Astrocyte (in vitro differentiated cells and primary cell): Measurements from ENCODE around the gene ACAP3. TPM values are rescaled to one million over a fixed set of nuclear protein-coding genes. Genes with fewer than 3 reads are reported as not detected.

Experiments
- DNase-seq: peaks from one replicate; pipeline ENCODE4 v3.0.0-alpha.2; 2010; ENCODE audit warnings: low read depth
- FAIRE-seq: peaks from 2 replicates; lab custom pipeline; 2011; peaks lifted over from hg19 to GRCh38; lab: Jason Lieb, UNC
- H2AFZ ChIP-seq: 2 replicates; pipeline ENCODE4 v1.6.0; 2012; ENCODE audit warnings: low read depth, low read length, inconsistent platforms
- H3K27ac ChIP-seq: 2 replicates; pipeline ENCODE4 v1.5.1; 2011; ENCODE audit warnings: low read depth, low read length, inconsistent platforms
- H3K27me3 ChIP-seq: 2 replicates; pipeline ENCODE4 v1.6.0; 2011; ENCODE audit warnings: low read length, inconsistent platforms; ENCODE audit not compliant: insufficient read depth
- H3K36me3 ChIP-seq: 2 replicates; pipeline ENCODE4 v1.5.1; 2011; ENCODE audit warnings: low read length, inconsistent platforms; ENCODE audit not compliant: insufficient read depth
- H3K4me1 ChIP-seq: 2 replicates; pipeline ENCODE4 v1.5.1; 2011; ENCODE audit warnings: low read length, inconsistent platforms; ENCODE audit not compliant: insufficient read depth
- H3K4me2 ChIP-seq: 2 replicates; pipeline ENCODE4 v1.6.0; 2012; ENCODE audit warnings: low read length, inconsistent platforms
- H3K4me3 ChIP-seq: 2 replicates; pipeline ENCODE4 v1.5.1; 2011; ENCODE audit warnings: low read depth, mild to moderate bottlenecking, low read length, inconsistent platforms; ENCODE audit not compliant: insufficient read depth
- H3K79me2 ChIP-seq: 2 replicates; pipeline ENCODE4 v1.6.0; 2012; ENCODE audit warnings: mild to moderate bottlenecking, low read length, inconsistent platforms; ENCODE audit not compliant: insufficient read depth
- H3K9ac ChIP-seq: 2 replicates; pipeline ENCODE4 v1.6.0; 2012; ENCODE audit warnings: mild to moderate bottlenecking, low read length, inconsistent platforms
- H3K9me3 ChIP-seq: 2 replicates; pipeline ENCODE4 v1.5.1; 2012; ENCODE audit warnings: low read depth, mild to moderate bottlenecking, low read length, inconsistent platforms; ENCODE audit not compliant: insufficient read depth
- H4K20me1 ChIP-seq: 2 replicates; pipeline ENCODE4 v1.6.0; 2012; ENCODE audit warnings: low read length, inconsistent platforms; ENCODE audit not compliant: insufficient read depth
- H3K27ac Mint-ChIP-seq: one replicate; pipeline ENCODE4 v1.8.0; 2021; ENCODE audit warnings: mild to moderate bottlenecking, mixed read lengths; ENCODE audit not compliant: unreplicated experiment
- H3K27me3 Mint-ChIP-seq: one replicate; pipeline ENCODE4 v1.8.0; 2021; ENCODE audit warnings: low read depth, mixed read lengths; ENCODE audit not compliant: unreplicated experiment
- H3K36me3 Mint-ChIP-seq: one replicate; pipeline ENCODE4 v1.8.0; 2021; ENCODE audit warnings: low read depth, mixed read lengths; ENCODE audit not compliant: unreplicated experiment
- H3K4me1 Mint-ChIP-seq: one replicate; pipeline ENCODE4 v1.8.0; 2021; ENCODE audit warnings: low read depth, mixed read lengths; ENCODE audit not compliant: unreplicated experiment
- H3K4me3 Mint-ChIP-seq: one replicate; pipeline ENCODE4 v1.8.0; 2021; ENCODE audit warnings: mild to moderate bottlenecking, moderate library complexity, mixed read lengths; ENCODE audit not compliant: unreplicated experiment
- H3K9me3 Mint-ChIP-seq: one replicate; pipeline ENCODE4 v1.8.0; 2021; ENCODE audit warnings: mild to moderate bottlenecking, mixed read lengths; ENCODE audit not compliant: unreplicated experiment
- EZH2 ChIP-seq: IDR thresholded peaks from 2 replicates; pipeline ENCODE4 v1.6.1; 2012; ENCODE audit warnings: mild to moderate bottlenecking, low read length, inconsistent platforms; ENCODE audit not compliant: insufficient read depth
- total RNA-seq: library from RNA; stranded (reverse); gene quantifications from 2 replicates; pipeline ENCODE4 v1.2.1, GENCODE V29; 2021
- TF ChIP-seq, protein P1 (sequence below): IDR thresholded peaks from 2 replicates; pipeline ENCODE4 v1.5.1; 2011; ENCODE audit warnings: low read depth, mild to moderate bottlenecking, inconsistent platforms, low read length, moderate library complexity; ENCODE audit not compliant: insufficient read depth

Gene ACAP3
- total RNA-seq, 1 donor from 2014 or later = 64.0 TPM

DNA sequence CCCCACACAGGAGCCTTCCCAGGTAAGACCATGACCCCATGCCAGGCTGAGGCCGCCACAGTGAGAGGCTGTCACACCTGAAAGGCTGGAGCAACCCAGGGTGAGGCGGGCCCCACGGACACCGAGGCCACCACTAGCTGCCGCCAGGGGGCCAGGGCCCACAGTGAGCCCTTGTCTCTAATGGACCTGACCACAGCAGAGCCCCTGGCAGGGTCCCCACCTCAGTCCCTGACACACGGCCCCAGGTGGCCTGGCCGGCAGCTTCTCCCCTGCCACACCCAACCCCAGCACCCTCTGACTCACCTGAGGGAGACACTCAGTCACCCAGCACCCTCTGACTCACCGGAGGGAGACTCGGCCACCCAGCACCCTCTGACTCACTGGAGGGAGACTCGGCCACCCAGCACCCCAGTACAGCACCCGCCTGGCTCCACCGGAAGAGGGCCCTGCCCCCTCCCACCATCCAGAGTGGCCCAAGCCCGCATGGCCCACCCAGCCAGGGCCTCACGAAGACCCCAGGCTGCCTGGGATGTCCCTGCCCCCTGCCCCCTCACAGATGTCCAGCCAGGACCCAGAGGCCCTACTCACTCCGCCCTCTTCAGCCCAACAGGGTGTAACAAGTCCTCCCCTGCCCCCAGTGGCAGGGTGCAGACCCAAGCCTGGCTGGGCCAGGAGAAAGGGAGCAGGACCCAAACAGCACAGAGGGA, 37.1 kb upstream of the ACAP3 start:
- H3K9me3 ChIP-seq = no peaks in the 10 kb centered on the region
- H4K20me1 ChIP-seq = peaks cover 81% of the 10 kb centered on the region
- H3K9me3 Mint-ChIP-seq = no peaks in the 10 kb centered on the region
- H3K27ac ChIP-seq = peak overlapping the region; percentile 45
- no peak overlapping the region for H3K4me3 Mint-ChIP-seq
- peaks cover 12% of the 10 kb centered on the region for H3K4me1 Mint-ChIP-seq
- H3K79me2 ChIP-seq = peaks cover 79% of the 10 kb centered on the region
- no peaks in the 10 kb centered on the region for H3K27me3 Mint-ChIP-seq
- peak overlapping the region; percentile 99 for H3K4me2 ChIP-seq
- H3K36me3 ChIP-seq = peaks cover 8% of the 10 kb centered on the region
- no peak for FAIRE-seq
- H3K27ac Mint-ChIP-seq = no peak overlapping the region
- H3K36me3 Mint-ChIP-seq = no peaks in the 10 kb centered on the region
- H3K4me3 ChIP-seq = no peak overlapping the region
- H2AFZ ChIP-seq = no peak overlapping the region
- no peaks in the 10 kb centered on the region for H3K27me3 ChIP-seq
- TF ChIP-seq EZH2 = no peak
- TF ChIP-seq, protein P1, sequence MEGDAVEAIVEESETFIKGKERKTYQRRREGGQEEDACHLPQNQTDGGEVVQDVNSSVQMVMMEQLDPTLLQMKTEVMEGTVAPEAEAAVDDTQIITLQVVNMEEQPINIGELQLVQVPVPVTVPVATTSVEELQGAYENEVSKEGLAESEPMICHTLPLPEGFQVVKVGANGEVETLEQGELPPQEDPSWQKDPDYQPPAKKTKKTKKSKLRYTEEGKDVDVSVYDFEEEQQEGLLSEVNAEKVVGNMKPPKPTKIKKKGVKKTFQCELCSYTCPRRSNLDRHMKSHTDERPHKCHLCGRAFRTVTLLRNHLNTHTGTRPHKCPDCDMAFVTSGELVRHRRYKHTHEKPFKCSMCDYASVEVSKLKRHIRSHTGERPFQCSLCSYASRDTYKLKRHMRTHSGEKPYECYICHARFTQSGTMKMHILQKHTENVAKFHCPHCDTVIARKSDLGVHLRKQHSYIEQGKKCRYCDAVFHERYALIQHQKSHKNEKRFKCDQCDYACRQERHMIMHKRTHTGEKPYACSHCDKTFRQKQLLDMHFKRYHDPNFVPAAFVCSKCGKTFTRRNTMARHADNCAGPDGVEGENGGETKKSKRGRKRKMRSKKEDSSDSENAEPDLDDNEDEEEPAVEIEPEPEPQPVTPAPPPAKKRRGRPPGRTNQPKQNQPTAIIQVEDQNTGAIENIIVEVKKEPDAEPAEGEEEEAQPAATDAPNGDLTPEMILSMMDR = peak; percentile 17
- DNase-seq = peak; percentile 83
- peaks cover 46% of the 10 kb centered on the region for H3K4me1 ChIP-seq
- H3K9ac ChIP-seq = peak overlapping the region; percentile 36

DNA sequence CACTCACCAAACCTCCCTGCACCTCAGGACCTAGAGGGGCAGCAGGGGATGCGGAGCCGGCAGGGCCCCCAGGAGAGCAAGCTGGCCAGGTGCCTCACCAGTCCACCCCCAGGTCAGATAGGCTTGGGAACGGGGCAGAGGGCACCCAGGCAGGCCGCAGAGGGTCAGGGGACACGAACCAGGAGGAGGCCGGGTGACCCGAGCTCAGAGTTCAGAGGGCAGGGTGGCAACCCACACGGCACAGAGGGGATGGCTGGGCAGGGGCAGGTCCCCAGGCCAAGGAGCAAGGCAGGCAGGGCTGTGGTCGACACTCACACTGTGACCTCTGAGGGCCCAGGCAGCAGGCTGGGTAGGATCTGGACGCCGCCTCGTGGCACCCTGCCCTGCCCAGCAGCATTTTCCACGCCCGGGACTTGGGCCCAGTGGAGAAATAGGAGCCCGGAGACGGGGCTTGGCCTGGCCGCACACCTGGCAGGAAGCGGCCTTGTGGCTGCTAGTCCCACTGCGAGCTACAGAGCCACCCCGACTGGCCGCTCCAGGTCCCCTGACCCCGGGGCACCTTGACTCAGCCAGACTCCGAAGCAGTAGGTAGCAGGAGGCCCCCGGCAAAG, 36.2 kb upstream of the ACAP3 start:
- H3K79me2 ChIP-seq = peaks cover 79% of the 10 kb centered on the region
- H3K27ac ChIP-seq = peak overlapping the region; percentile 19

More for the DNA sequence above, 36.2 kb upstream of the ACAP3 start:
- Mint-ChIP-seq H3K4me3 (no peak overlapping the region), H3K27ac (no peak overlapping the region), H3K36me3 (no peaks in the 10 kb centered on the region), H3K9me3 (no peaks in the 10 kb centered on the region), H3K27me3 (no peaks in the 10 kb centered on the region), H3K4me1 (peaks cover 12% of the 10 kb centered on the region)
- H3K27me3 ChIP-seq = no peaks in the 10 kb centered on the region
- peaks cover 81% of the 10 kb centered on the region for H4K20me1 ChIP-seq
- DNase-seq (no peak), FAIRE-seq (no peak)
- H3K9ac ChIP-seq = no peak overlapping the region
- no peak overlapping the region for H3K4me2 ChIP-seq
- peaks cover 8% of the 10 kb centered on the region for H3K36me3 ChIP-seq
- H3K4me3 ChIP-seq = no peak overlapping the region
- H2AFZ ChIP-seq = no peak overlapping the region
- peaks cover 46% of the 10 kb centered on the region for H3K4me1 ChIP-seq
- no peaks in the 10 kb centered on the region for H3K9me3 ChIP-seq
- TF ChIP-seq EZH2 = no peak
- TF ChIP-seq, protein P1 = no peak
